H9 (cell line): Measurements from ENCODE around the gene CEP83. TPM values are rescaled to one million over a fixed set of nuclear protein-coding genes. Genes with fewer than 3 reads are reported as not detected.

Experiments
- DNase-seq: peaks from one replicate; pipeline ENCODE4 v3.0.0-alpha.2; 2017
- H2AFZ ChIP-seq: one replicate; pipeline ENCODE4 v1.6.1; 2013; ENCODE audit warnings: mild to moderate bottlenecking, low read length, control low read depth, moderate library complexity
- H2AK5ac ChIP-seq: 2 replicates; pipeline ENCODE4 v1.6.1; 2013; ENCODE audit warnings: low read length, control low read depth, mixed read lengths; ENCODE audit not compliant: insufficient read length
- H2BK120ac ChIP-seq: one replicate; pipeline ENCODE4 v1.6.1; 2013; ENCODE audit warnings: low read depth, mild to moderate bottlenecking, low read length, control low read depth, inconsistent platforms; ENCODE audit not compliant: poor library complexity, severe bottlenecking
- H2BK12ac ChIP-seq: 2 replicates; pipeline ENCODE4 v1.6.1; 2013; ENCODE audit warnings: low read length, control low read depth, mixed read lengths, low read depth; ENCODE audit not compliant: insufficient read length
- H2BK15ac ChIP-seq: 2 replicates; pipeline ENCODE4 v1.6.1; 2013; ENCODE audit warnings: low read depth, low read length, control low read depth
- H2BK20ac ChIP-seq: one replicate; pipeline ENCODE4 v1.6.1; 2013; ENCODE audit warnings: low read depth, mild to moderate bottlenecking, low read length, control low read depth, inconsistent platforms; ENCODE audit not compliant: poor library complexity, severe bottlenecking
- H2BK5ac ChIP-seq: 2 replicates; pipeline ENCODE4 v1.6.1; 2013; ENCODE audit warnings: low read length, control low read depth, mixed read lengths; ENCODE audit not compliant: insufficient read length
- H3K14ac ChIP-seq: 2 replicates; pipeline ENCODE4 v1.6.1; 2013; ENCODE audit warnings: low read length, control low read depth; ENCODE audit not compliant: insufficient read depth
- H3K18ac ChIP-seq: 2 replicates; pipeline ENCODE4 v1.6.1; 2013; ENCODE audit warnings: low read depth, mild to moderate bottlenecking, mixed read lengths, low read length, control low read depth; ENCODE audit not compliant: insufficient read length
- H3K23ac ChIP-seq: 2 replicates; pipeline ENCODE4 v1.6.1; 2013; ENCODE audit warnings: low read length, control low read depth, mixed read lengths, low read depth; ENCODE audit not compliant: insufficient read length
- H3K23me2 ChIP-seq: 2 replicates; pipeline ENCODE4 v1.6.1; 2013; ENCODE audit warnings: low read depth, mild to moderate bottlenecking, mixed read lengths, low read length, control low read depth; ENCODE audit not compliant: insufficient read length, poor library complexity, severe bottlenecking
- H3K27ac ChIP-seq: 2 replicates; pipeline ENCODE4 v1.5.1; 2013; ENCODE audit warnings: low read length, control low read depth, mixed read lengths, low read depth; ENCODE audit not compliant: insufficient read length
- H3K27me3 ChIP-seq: 2 replicates; pipeline ENCODE4 v1.6.1; 2013; ENCODE audit warnings: low read length, control low read depth, inconsistent platforms; ENCODE audit not compliant: insufficient read depth
- H3K4ac ChIP-seq: 2 replicates; pipeline ENCODE4 v1.6.1; 2013; ENCODE audit warnings: low read depth, mild to moderate bottlenecking, control low read depth, inconsistent platforms, low read length, moderate library complexity
- H3K4me1 ChIP-seq: 2 replicates; pipeline ENCODE4 v1.6.1; 2013; ENCODE audit warnings: low read length, control low read depth, inconsistent platforms; ENCODE audit not compliant: insufficient read depth
- H3K4me2 ChIP-seq: 2 replicates; pipeline ENCODE4 v1.6.1; 2013; ENCODE audit warnings: low read length, control low read depth, mixed read lengths; ENCODE audit not compliant: insufficient read length, insufficient read depth
- H3K56ac ChIP-seq: 2 replicates; pipeline ENCODE4 v1.6.1; 2013; ENCODE audit warnings: low read depth, mild to moderate bottlenecking, mixed read lengths, low read length, control low read depth; ENCODE audit not compliant: insufficient read length
- H3K79me1 ChIP-seq: 2 replicates; pipeline ENCODE4 v1.6.1; 2013; ENCODE audit warnings: low read depth, mild to moderate bottlenecking, moderate library complexity, low read length, control low read depth, inconsistent platforms; ENCODE audit not compliant: insufficient read depth, poor library complexity, severe bottlenecking
- H3K79me2 ChIP-seq: 2 replicates; pipeline ENCODE4 v1.6.1; 2013; ENCODE audit warnings: low read length, control low read depth, inconsistent platforms; ENCODE audit not compliant: insufficient read depth
- H3K9ac ChIP-seq: 2 replicates; pipeline ENCODE4 v1.6.1; 2013; ENCODE audit warnings: low read length, control low read depth, mixed read lengths; ENCODE audit not compliant: insufficient read length; ENCODE audit errors: extremely low read depth
- H3K9me3 ChIP-seq: one replicate; pipeline ENCODE4 v1.6.1; 2013; ENCODE audit warnings: low read depth, low read length, inconsistent platforms; ENCODE audit not compliant: control insufficient read depth
- H3T11ph ChIP-seq: one replicate; pipeline ENCODE4 v1.6.1; 2013; ENCODE audit warnings: mild to moderate bottlenecking, low read length, control low read depth, inconsistent platforms
- H4K20me1 ChIP-seq: one replicate; pipeline ENCODE4 v1.6.1; 2013; ENCODE audit not compliant: control insufficient read depth, insufficient read length, insufficient read depth
- H4K5ac ChIP-seq: 2 replicates; pipeline ENCODE4 v1.6.1; 2013; ENCODE audit warnings: low read depth, mild to moderate bottlenecking, mixed read lengths, low read length, control low read depth; ENCODE audit not compliant: insufficient read length
- H4K8ac ChIP-seq: replicated peaks from 2 replicates; pipeline ENCODE4 v1.6.1; 2013; ENCODE audit warnings: low read length, control low read depth, mixed read lengths, low read depth; ENCODE audit not compliant: insufficient read length
- H4K91ac ChIP-seq: 2 replicates; pipeline ENCODE4 v1.6.1; 2013; ENCODE audit warnings: low read depth, mild to moderate bottlenecking, moderate library complexity, mixed read lengths, low read length, control low read depth; ENCODE audit not compliant: insufficient read length
- H3K27ac Mint-ChIP-seq, 3 experiments: 2 replicates in 2 of 3; 3 replicates in 1 of 3; pipeline ENCODE4 v1.8.0; 2020 to 2021; ENCODE audit warnings: mixed read lengths in 3 of 3, mild to moderate bottlenecking in 1 of 3, moderate library complexity in 1 of 3
- H3K27me3 Mint-ChIP-seq: 2 replicates; pipeline ENCODE4 v1.8.0; 2021; ENCODE audit warnings: low read depth, mild to moderate bottlenecking, moderate library complexity, mixed read lengths
- H3K36me3 Mint-ChIP-seq, 3 experiments: 2 replicates in 2 of 3; 3 replicates in 1 of 3; pipeline ENCODE4 v1.8.0; 2020 to 2021; ENCODE audit warnings: low read depth in 3 of 3, mixed read lengths in 3 of 3; ENCODE audit not compliant: insufficient read depth in 1 of 3
- H3K4me1 Mint-ChIP-seq, 2 experiments: 2 replicates each; pipeline ENCODE4 v1.8.0; 2020; ENCODE audit warnings: mixed read lengths in 2 of 2
- H3K4me3 Mint-ChIP-seq, 2 experiments: 2 replicates in 1 of 2; 3 replicates in 1 of 2; pipeline ENCODE4 v1.8.0; 2020 to 2021; ENCODE audit warnings: mild to moderate bottlenecking in 2 of 2, mixed read lengths in 2 of 2, moderate library complexity in 1 of 2
- H3K9me3 Mint-ChIP-seq, 2 experiments: 2 replicates in 1 of 2; 3 replicates in 1 of 2; pipeline ENCODE4 v1.8.0; 2020; ENCODE audit warnings: mild to moderate bottlenecking in 2 of 2, mixed read lengths in 2 of 2, moderate library complexity in 1 of 2
- WGBS: extraction: QIAGEN DNeasy Blood & Tissue Kit; methylation state at CpG from one replicate; pipeline ENCODE4 v1.1.7; 2013; ENCODE audit warnings: missing lambda C conversion rate, low lambda C conversion rate, mixed read lengths; ENCODE audit not compliant: insufficient read length; ENCODE audit errors: extremely low coverage; 5-methylcytosine and 5-hydroxymethylcytosine counted together
- total RNA-seq: library from RNA; stranded (reverse); gene quantifications from 2 replicates; pipeline ENCODE4 v1.2.1, GENCODE V29; 2021
- TF ChIP-seq, protein P1 (sequence below): fragments of 200-600 bp; sonication (generic); conservative IDR thresholded peaks from 3 replicates; pipeline ENCODE4 v1.8.0; 2021; ENCODE audit warnings: antibody characterized with exemption, mild to moderate bottlenecking

Gene CEP83
- total RNA-seq, 1 experiment from 2014 or later: 26.5 TPM

DNA sequence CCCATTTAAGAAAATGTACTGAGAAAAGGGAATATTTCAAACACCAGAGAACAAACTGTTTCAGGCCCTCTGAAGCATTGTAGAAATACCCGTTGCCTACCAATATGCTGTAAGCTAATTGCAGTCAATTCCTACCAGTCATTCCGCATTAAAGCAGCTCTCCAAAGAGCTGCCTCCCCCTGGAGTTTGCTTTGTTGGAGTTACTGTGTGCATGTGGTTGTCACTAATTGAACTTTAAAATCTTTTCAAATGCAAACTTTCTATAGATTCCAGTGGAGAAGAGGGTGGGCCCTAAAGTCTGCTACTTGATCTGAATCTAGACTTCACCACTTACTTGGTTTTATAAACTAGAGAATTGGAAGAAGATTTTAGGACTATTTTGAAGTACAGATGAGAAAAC lies 198.5 kb downstream of the CEP83 start:
- peak; percentile 76 for DNase-seq
- no peak overlapping the region for H2BK20ac ChIP-seq
- H3K18ac ChIP-seq: no peak overlapping the region
- H3K4ac ChIP-seq: no peak overlapping the region
- no peak overlapping the region for H3T11ph ChIP-seq
- H3K4me1 ChIP-seq: peaks cover 18% of the 10 kb centered on the region; the same call in 1 of the 2 replicates
- H2AFZ ChIP-seq: no peak overlapping the region
- WGBS: no CpG with 5 or more reads among the region's 2 CpGs
- H2BK120ac ChIP-seq: no peak overlapping the region
- H3K36me3 Mint-ChIP-seq: peaks cover 0 to 9% (median 4%) of the 10 kb centered on the region in 3 experiments; a peak in 4 of 7 replicates
- H3K79me1 ChIP-seq: no peaks in the 10 kb centered on the region
- H3K23me2 ChIP-seq: no peaks in the 10 kb centered on the region
- no peak overlapping the region for H2AK5ac ChIP-seq
- TF ChIP-seq, protein P1, sequence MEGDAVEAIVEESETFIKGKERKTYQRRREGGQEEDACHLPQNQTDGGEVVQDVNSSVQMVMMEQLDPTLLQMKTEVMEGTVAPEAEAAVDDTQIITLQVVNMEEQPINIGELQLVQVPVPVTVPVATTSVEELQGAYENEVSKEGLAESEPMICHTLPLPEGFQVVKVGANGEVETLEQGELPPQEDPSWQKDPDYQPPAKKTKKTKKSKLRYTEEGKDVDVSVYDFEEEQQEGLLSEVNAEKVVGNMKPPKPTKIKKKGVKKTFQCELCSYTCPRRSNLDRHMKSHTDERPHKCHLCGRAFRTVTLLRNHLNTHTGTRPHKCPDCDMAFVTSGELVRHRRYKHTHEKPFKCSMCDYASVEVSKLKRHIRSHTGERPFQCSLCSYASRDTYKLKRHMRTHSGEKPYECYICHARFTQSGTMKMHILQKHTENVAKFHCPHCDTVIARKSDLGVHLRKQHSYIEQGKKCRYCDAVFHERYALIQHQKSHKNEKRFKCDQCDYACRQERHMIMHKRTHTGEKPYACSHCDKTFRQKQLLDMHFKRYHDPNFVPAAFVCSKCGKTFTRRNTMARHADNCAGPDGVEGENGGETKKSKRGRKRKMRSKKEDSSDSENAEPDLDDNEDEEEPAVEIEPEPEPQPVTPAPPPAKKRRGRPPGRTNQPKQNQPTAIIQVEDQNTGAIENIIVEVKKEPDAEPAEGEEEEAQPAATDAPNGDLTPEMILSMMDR: no peak
- H4K20me1 ChIP-seq: no peaks in the 10 kb centered on the region
- no peak overlapping the region for H3K9ac ChIP-seq
- no peak overlapping the region for H3K23ac ChIP-seq
- no peak overlapping the region for H3K14ac ChIP-seq
- no peak overlapping the region for H2BK5ac ChIP-seq
- peak overlapping the region; percentile 81 for H3K27ac ChIP-seq
- no peaks in the 10 kb centered on the region for H3K9me3 ChIP-seq
- no peak overlapping the region for H2BK12ac ChIP-seq
- H2BK15ac ChIP-seq: no peak overlapping the region
- H4K5ac ChIP-seq: no peak overlapping the region
- peak overlapping the region; percentile 73 to 99 (median 99) for H3K27ac Mint-ChIP-seq
- H3K9me3 Mint-ChIP-seq: peaks cover 0 to 2% of the 10 kb centered on the region in 2 experiments; a peak in 2 of 5 replicates
- peaks cover 53 to 67% of the 10 kb centered on the region in 2 experiments for H3K4me1 Mint-ChIP-seq
- 0 out of 5 replicates have a peak overlapping the region, but pooled peaks of 1 of the 2 experiments have one; percentile 56 for H3K4me3 Mint-ChIP-seq
- no peak overlapping the region for H3K56ac ChIP-seq
- H3K27me3 ChIP-seq: no peaks in the 10 kb centered on the region
- H3K27me3 Mint-ChIP-seq: peaks cover 13% of the 10 kb centered on the region
- H4K8ac ChIP-seq: no peak overlapping the region
- H3K79me2 ChIP-seq: no peaks in the 10 kb centered on the region
- H4K91ac ChIP-seq: no peak overlapping the region
- peak overlapping the region; percentile 23 for H3K4me2 ChIP-seq
